HepG2 (cell line): ENCODE measurements around the gene UCKL1. TPM values are rescaled to one million over a fixed set of nuclear protein-coding genes. Genes with fewer than 3 reads are reported as not detected.

Experiments
- ARNT ChIP-seq: fragments of 450-650 bp; IDR thresholded peaks from 2 replicates; pipeline ENCODE4 v1.6.1; 2017
- CENPX ChIP-seq: sonication (generic); formaldehyde crosslinking; IDR thresholded peaks from 2 replicates; pipeline ENCODE4 v1.9.0; 2021; ENCODE audit warnings: mild to moderate bottlenecking, missing genetic modification reagents, moderate library complexity
- HDAC2 ChIP-seq: sonication (generic); formaldehyde crosslinking; IDR thresholded peaks from 2 replicates; pipeline ENCODE4 v1.4.0; 2020; ENCODE audit warnings: missing genetic modification reagents
- HOXA7 ChIP-seq: sonication (generic); formaldehyde crosslinking; IDR thresholded peaks from 2 replicates; pipeline ENCODE4 v1.8.1; 2022; ENCODE audit warnings: mild to moderate bottlenecking, missing genetic modification reagents, moderate library complexity
- IKZF1 ChIP-seq: fragments of 450-650 bp; IDR thresholded peaks from 2 replicates; pipeline ENCODE4 v1.7.1; 2016
- MAF1 ChIP-seq: sonication (generic); formaldehyde crosslinking; IDR thresholded peaks from 2 replicates; pipeline ENCODE4 v1.5.0; 2020; ENCODE audit warnings: missing genetic modification reagents, borderline replicate concordance
- MXI1 ChIP-seq: IDR thresholded peaks from 3 replicates; pipeline ENCODE4 v1.6.1; 2012; ENCODE audit warnings: low read depth, low read length, inconsistent platforms, borderline replicate concordance
- RXRB ChIP-seq: IDR thresholded peaks from 2 replicates; pipeline ENCODE4 v1.6.1; 2016; ENCODE audit warnings: borderline replicate concordance, missing genetic modification reagents, missing compliant biosample characterization
- SATB2 ChIP-seq: sonication (generic); formaldehyde crosslinking; IDR thresholded peaks from 2 replicates; pipeline ENCODE4 v1.5.0; 2020; ENCODE audit warnings: missing genetic modification reagents
- SIX1 ChIP-seq: sonication (generic); formaldehyde crosslinking; IDR thresholded peaks from 2 replicates; pipeline ENCODE4 v1.4.0; 2020; ENCODE audit warnings: missing genetic modification reagents, borderline replicate concordance
- SYNCRIP ChIP-seq: fragments of 200-400 bp; formaldehyde crosslinking; IDR thresholded peaks from 2 replicates; pipeline ENCODE4 v1.6.1; 2018; ENCODE audit warnings: mild to moderate bottlenecking, low read depth, low read length; ENCODE audit not compliant: insufficient read depth
- TBL1XR1 ChIP-seq: fragments of 150-350 bp; IDR thresholded peaks from 2 replicates; pipeline ENCODE4 v1.6.1; 2014; ENCODE audit warnings: borderline replicate concordance, low read length; ENCODE audit not compliant: partially characterized antibody
- TP53 ChIP-seq: sonication (generic); formaldehyde crosslinking; conservative IDR thresholded peaks from 2 replicates; pipeline ENCODE4 v1.4.0; 2020; ENCODE audit warnings: missing genetic modification reagents
- ZBTB33 ChIP-seq: sonication (generic); formaldehyde crosslinking; IDR thresholded peaks from 2 replicates; pipeline ENCODE4 v1.4.0; 2020; ENCODE audit warnings: missing genetic modification reagents
- ZNF207 ChIP-seq: fragments of 450-650 bp; IDR thresholded peaks from 2 replicates; pipeline ENCODE4 v1.6.1; 2016; ENCODE audit warnings: antibody characterized with exemption, borderline replicate concordance
- ZNF3 ChIP-seq: IDR thresholded peaks from 2 replicates; pipeline ENCODE4 v1.7.0; 2017; ENCODE audit warnings: inconsistent platforms
- ZNF30 ChIP-seq: sonication (generic); formaldehyde crosslinking; IDR thresholded peaks from 2 replicates; pipeline ENCODE4 v1.5.0; 2020; ENCODE audit warnings: mild to moderate bottlenecking, missing genetic modification reagents
- ZNF546 ChIP-seq: sonication (generic); formaldehyde crosslinking; conservative IDR thresholded peaks from 2 replicates; pipeline ENCODE4 v1.8.1; 2023; ENCODE audit warnings: mild to moderate bottlenecking, missing genetic modification reagents
- ZNF577 ChIP-seq: sonication (generic); formaldehyde crosslinking; IDR thresholded peaks from 2 replicates; pipeline ENCODE4 v1.4.0; 2020; ENCODE audit warnings: mild to moderate bottlenecking, low read depth, missing genetic modification reagents, borderline replicate concordance
- ZNF607 ChIP-seq: sonication (generic); formaldehyde crosslinking; IDR thresholded peaks from 2 replicates; pipeline ENCODE4 v1.5.1; 2020; ENCODE audit warnings: missing genetic modification reagents, mild to moderate bottlenecking, borderline replicate concordance
- ZNF720 ChIP-seq: sonication (generic); formaldehyde crosslinking; IDR thresholded peaks from 2 replicates; pipeline ENCODE4 v1.4.0; 2020; ENCODE audit warnings: missing genetic modification reagents
- ZNF746 ChIP-seq: sonication (generic); formaldehyde crosslinking; IDR thresholded peaks from 2 replicates; pipeline ENCODE4 v1.8.0; 2022; ENCODE audit warnings: mild to moderate bottlenecking, missing genetic modification reagents
- ZNF747 ChIP-seq: sonication (generic); formaldehyde crosslinking; IDR thresholded peaks from 2 replicates; pipeline ENCODE4 v1.8.1; 2023; ENCODE audit warnings: missing genetic modification reagents, mild to moderate bottlenecking, borderline replicate concordance
- ZNF772 ChIP-seq: sonication (generic); formaldehyde crosslinking; IDR thresholded peaks from 2 replicates; pipeline ENCODE4 v1.5.0; 2020; ENCODE audit warnings: mild to moderate bottlenecking, missing genetic modification reagents
- ZNF773 ChIP-seq: sonication (generic); formaldehyde crosslinking; IDR thresholded peaks from 2 replicates; pipeline ENCODE4 v1.4.0; 2020; ENCODE audit warnings: missing genetic modification reagents, borderline replicate concordance
- ZSCAN25 ChIP-seq: sonication (generic); formaldehyde crosslinking; IDR thresholded peaks from 2 replicates; pipeline ENCODE4 v1.8.0; 2022; ENCODE audit warnings: mild to moderate bottlenecking, missing genetic modification reagents
- polyA plus RNA-seq, 8 experiments: library from polyadenylated mRNA; depleted of rRNA in 3 of 8; stranded (reverse) in 7 of 8; unstranded in 1 of 8; fragments of >200 nt; fragmentation: Illumina TruSeq in 4 of 8; extraction: Trizol in 4 of 8; gene quantifications; 2 replicates each; pipeline versions ENCODE4 v1.2.1 to v1.2.3, GENCODE V29; 2011 to 2016; ENCODE audit warnings: low read depth in 4 of 8, missing spikeins in 1 of 8, mixed read lengths in 1 of 8; ENCODE audit not compliant: insufficient read depth in 1 of 8
- total RNA-seq, 5 experiments: library from RNA; depleted of rRNA; stranded (reverse); fragments of >200 nt; fragmentation: Illumina TruSeq; extraction: Trizol; gene quantifications; 2 replicates each; pipeline ENCODE4 v1.2.3, GENCODE V29; 2016; ENCODE audit warnings: low read depth in 1 of 5
- TF ChIP-seq, protein P1 (sequence below): sonication (generic); formaldehyde crosslinking; IDR thresholded peaks from 2 replicates; pipeline ENCODE4 v1.4.0; 2020; ENCODE audit warnings: missing genetic modification reagents, borderline replicate concordance
- TF ChIP-seq, protein P2 (sequence below): IDR thresholded peaks from 2 replicates; pipeline ENCODE4 v1.6.1; 2016; ENCODE audit warnings: missing biosample characterization, missing genetic modification reagents, low read depth

The UCKL1 gene
- total and polyA plus RNA-seq, 2 of the 13 experiments (the other 11 are each of a cell fraction or from before 2014, with no cell fraction given), result 50.2 to 126 TPM

DNA sequence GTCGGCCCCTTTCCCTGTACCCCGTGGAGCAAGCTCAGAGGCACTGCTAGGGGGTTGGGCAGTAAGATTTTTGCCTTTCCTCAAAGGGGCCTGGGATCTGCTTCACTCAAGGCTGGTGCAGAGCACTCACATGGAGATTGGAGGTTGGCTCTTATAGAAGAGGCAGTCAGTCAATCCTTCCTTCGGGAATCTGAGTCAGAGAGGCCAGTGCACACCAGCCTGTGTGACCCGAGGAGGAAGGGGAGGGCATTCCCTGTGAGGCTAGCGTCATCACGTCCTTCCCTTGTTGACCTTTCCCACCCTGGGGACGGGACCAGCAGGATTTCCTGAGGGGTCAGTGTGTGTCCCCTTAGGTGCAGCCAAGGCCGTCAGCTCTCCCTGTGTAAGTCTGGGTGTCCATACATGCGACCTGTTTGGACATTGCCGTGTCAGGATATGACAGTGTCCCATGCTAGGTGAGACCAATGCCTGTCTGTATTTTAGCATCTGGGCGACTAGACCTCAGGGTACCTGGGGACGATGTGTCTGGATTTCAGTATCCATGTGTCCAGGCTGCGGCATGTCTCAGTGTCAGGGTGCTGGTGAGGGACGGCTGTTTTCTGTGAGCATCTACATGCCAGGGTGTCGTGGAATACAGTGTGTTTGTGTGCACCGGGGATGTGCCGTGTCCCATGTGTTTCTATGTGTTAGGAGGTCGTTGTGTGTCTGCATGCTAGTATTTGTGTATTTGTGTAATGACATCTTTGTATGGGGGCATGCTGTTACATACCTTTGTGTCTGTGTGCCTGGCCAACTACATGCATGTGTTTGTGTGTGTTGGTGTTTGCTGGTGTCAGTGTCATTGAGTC is 16.3 kb upstream of the UCKL1 start (continued):
- peak; percentile 33; the same call in 1 of the 2 replicates for TF ChIP-seq HDAC2 (CRISPR knock-in tag)
- TF ChIP-seq SATB2 (CRISPR knock-in tag), result no peak
- no peak for TF ChIP-seq ZNF3 (CRISPR knock-in tag)
- TF ChIP-seq IKZF1, result peak; percentile 91; the same call in 1 of the 2 replicates
- no peak for TF ChIP-seq ZNF747 (CRISPR knock-in tag)
- TF ChIP-seq ARNT, result no peak
- TF ChIP-seq TP53, result no peak
- TF ChIP-seq SIX1 (CRISPR knock-in tag), result no peak
- TF ChIP-seq CENPX, result no peak
- TF ChIP-seq MAF1 (CRISPR knock-in tag), result no peak
- TF ChIP-seq TBL1XR1, result no peak
- TF ChIP-seq ZNF577 (CRISPR knock-in tag), result 0 out of 2 replicates have a peak, but pooled peaks have one; percentile 18
- TF ChIP-seq ZNF773 (CRISPR knock-in tag), result no peak
- TF ChIP-seq ZNF30 (CRISPR knock-in tag), result no peak
- 0 out of 2 replicates have a peak, but pooled peaks have one; percentile 28 for TF ChIP-seq ZNF746 (CRISPR knock-in tag)
- TF ChIP-seq MXI1, result peak; percentile 30; the same call in 1 of the 3 replicates
- TF ChIP-seq ZNF772 (CRISPR knock-in tag), result no peak
- TF ChIP-seq SYNCRIP, result no peak
- TF ChIP-seq ZNF546 (CRISPR knock-in tag), result no peak
- TF ChIP-seq, protein P1, sequence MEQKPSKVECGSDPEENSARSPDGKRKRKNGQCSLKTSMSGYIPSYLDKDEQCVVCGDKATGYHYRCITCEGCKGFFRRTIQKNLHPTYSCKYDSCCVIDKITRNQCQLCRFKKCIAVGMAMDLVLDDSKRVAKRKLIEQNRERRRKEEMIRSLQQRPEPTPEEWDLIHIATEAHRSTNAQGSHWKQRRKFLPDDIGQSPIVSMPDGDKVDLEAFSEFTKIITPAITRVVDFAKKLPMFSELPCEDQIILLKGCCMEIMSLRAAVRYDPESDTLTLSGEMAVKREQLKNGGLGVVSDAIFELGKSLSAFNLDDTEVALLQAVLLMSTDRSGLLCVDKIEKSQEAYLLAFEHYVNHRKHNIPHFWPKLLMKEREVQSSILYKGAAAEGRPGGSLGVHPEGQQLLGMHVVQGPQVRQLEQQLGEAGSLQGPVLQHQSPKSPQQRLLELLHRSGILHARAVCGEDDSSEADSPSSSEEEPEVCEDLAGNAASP (CRISPR knock-in tag), result no peak
- TF ChIP-seq ZNF720 (CRISPR knock-in tag), result no peak
- TF ChIP-seq ZNF607 (CRISPR knock-in tag), result no peak
- TF ChIP-seq ZSCAN25 (CRISPR knock-in tag), result 0 out of 2 replicates have a peak, but pooled peaks have one; percentile 46
- TF ChIP-seq HOXA7 (CRISPR knock-in tag), result no peak
- TF ChIP-seq RXRB (CRISPR knock-in tag), result peak; percentile 61; the same call in 1 of the 2 replicates
- TF ChIP-seq ZBTB33, result no peak
- TF ChIP-seq, protein P2, sequence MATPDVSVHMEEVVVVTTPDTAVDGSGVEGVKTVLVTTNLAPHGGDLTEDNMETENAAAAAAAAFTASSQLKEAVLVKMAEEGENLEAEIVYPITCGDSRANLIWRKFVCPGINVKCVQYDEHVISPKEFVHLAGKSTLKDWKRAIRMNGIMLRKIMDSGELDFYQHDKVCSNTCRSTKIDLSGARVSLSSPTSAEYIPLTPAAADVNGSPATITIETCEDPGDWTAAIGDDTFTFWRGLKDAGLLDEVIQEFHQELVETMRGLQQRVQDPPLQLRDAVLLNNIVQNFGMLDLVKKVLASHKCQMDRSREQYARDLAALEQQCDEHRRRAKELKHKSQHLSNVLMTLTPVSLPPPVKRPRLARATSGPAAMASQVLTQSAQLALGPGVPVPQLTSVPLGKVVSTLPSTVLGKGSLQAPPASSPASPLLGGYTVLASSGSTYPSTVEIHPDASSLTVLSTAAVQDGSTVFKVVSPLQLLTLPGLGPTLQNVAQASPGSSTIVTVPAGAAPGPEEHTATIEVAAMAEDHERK, result no peak
- TF ChIP-seq ZNF207, result no peak
